Transverse colon (tissue), 4 donors: ENCODE data around the gene CRYGA.

ENCODE experiments used
- POLR2A ChIP-seq: fragments of 450-650 bp; IDR thresholded peaks from one replicate; pipeline ENCODE4 v1.6.1; 2016; ENCODE audit warnings: antibody characterized with exemption, mild to moderate bottlenecking, moderate library complexity
- POLR2AphosphoS5 ChIP-seq, 3 donors: sonication (generic); formaldehyde crosslinking; IDR thresholded peaks; one replicate each; pipeline ENCODE4 v1.6.1; 2016; ENCODE audit warnings: antibody characterized with exemption in 3 of 3
- TF ChIP-seq, protein P1 (sequence below), 5 experiments: fragments of 200-600 bp in 3 of 5; fragments of 450-650 bp in 2 of 5; sonication (generic) in 3 of 5; IDR thresholded peaks; 1 replicate in 2 of 5; 2 replicates in 3 of 5; pipeline ENCODE4 v1.5.1; 2016 to 2017; ENCODE audit warnings: antibody characterized with exemption in 5 of 5, inconsistent platforms in 3 of 5, mild to moderate bottlenecking in 2 of 5, moderate library complexity in 1 of 5

DNA sequence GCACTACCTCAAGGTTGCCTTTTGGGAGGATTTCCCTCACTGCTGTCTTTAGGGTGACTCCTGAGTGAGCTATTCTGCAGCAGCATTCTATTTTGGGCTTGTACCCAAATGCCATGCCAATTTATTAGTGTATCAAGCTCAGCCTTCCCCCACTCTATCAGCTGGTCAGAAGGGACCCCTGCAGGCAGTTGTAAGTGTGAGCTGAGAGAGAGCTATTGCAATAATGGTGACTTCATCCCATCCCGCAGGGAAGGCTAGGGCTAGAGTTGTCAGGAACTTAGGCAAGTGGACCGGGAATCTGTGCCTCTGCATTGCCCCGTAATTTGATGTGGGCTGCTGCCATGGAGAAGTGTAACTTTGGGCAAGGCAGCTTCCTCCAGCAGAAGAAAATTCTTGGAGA is 15.6 kb downstream of the CRYGA start:
- TF ChIP-seq, protein P1, sequence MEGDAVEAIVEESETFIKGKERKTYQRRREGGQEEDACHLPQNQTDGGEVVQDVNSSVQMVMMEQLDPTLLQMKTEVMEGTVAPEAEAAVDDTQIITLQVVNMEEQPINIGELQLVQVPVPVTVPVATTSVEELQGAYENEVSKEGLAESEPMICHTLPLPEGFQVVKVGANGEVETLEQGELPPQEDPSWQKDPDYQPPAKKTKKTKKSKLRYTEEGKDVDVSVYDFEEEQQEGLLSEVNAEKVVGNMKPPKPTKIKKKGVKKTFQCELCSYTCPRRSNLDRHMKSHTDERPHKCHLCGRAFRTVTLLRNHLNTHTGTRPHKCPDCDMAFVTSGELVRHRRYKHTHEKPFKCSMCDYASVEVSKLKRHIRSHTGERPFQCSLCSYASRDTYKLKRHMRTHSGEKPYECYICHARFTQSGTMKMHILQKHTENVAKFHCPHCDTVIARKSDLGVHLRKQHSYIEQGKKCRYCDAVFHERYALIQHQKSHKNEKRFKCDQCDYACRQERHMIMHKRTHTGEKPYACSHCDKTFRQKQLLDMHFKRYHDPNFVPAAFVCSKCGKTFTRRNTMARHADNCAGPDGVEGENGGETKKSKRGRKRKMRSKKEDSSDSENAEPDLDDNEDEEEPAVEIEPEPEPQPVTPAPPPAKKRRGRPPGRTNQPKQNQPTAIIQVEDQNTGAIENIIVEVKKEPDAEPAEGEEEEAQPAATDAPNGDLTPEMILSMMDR (IDR thresholded peaks at IDR 0.05): no peak
- TF ChIP-seq POLR2A: no peak
- TF ChIP-seq POLR2AphosphoS5 (IDR thresholded peaks at IDR 0.05): no peak
